WTC11 (cell line): ENCODE measurements around the gene ATP2B2. TPM values are rescaled to one million over a fixed set of nuclear protein-coding genes. Genes with fewer than 3 reads are reported as not detected.

ENCODE experiments used
- ATAC-seq: fragments of 200-7000 bp; cut with Tn5 transposase; 2 replicates; pipeline ENCODE4 v1.10.0; 2021; ENCODE audit warnings: mild to moderate bottlenecking, moderate library complexity
- CTCF ChIA-PET: fragments of 300-600 bp; sonication (Branson Sonifier 250); formaldehyde crosslinking; loops from one replicate; lab custom pipeline; 2021; ENCODE audit warnings: antibody characterized with exemption; lab: Charles Lee
- POLR2A ChIA-PET: fragments of 350-600 bp; sonication (Branson Sonifier 250); formaldehyde crosslinking; loops from one replicate; lab custom pipeline; 2021; ENCODE audit warnings: antibody characterized with exemption; lab: Charles Lee
- DNase-seq: peaks from one replicate; pipeline ENCODE4 v3.0.0; 2021; ENCODE audit warnings: low spot score
- H3K27ac Mint-ChIP-seq: 2 replicates; pipeline ENCODE4 v1.8.0; 2021; ENCODE audit warnings: mixed read lengths
- H3K27me3 Mint-ChIP-seq: 2 replicates; pipeline ENCODE4 v1.8.0; 2021; ENCODE audit warnings: low read depth, mild to moderate bottlenecking, moderate library complexity, mixed read lengths
- H3K36me3 Mint-ChIP-seq: 2 replicates; pipeline ENCODE4 v1.8.0; 2021; ENCODE audit warnings: mixed read lengths
- H3K4me1 Mint-ChIP-seq: 2 replicates; pipeline ENCODE4 v1.8.0; 2022; ENCODE audit warnings: mixed read lengths
- H3K4me3 Mint-ChIP-seq: 2 replicates; pipeline ENCODE4 v1.8.0; 2021; ENCODE audit warnings: mild to moderate bottlenecking, moderate library complexity, mixed read lengths
- H3K9me3 Mint-ChIP-seq: 2 replicates; pipeline ENCODE4 v1.8.0; 2021; ENCODE audit warnings: mixed read lengths
- ELF4 ChIP-seq: sonication (generic); formaldehyde crosslinking; IDR thresholded peaks from 2 replicates; pipeline ENCODE4 v1.8.1; 2022; ENCODE audit warnings: low read depth, mild to moderate bottlenecking, moderate library complexity, missing genetic modification reagents
- ESRRA ChIP-seq: sonication (generic); formaldehyde crosslinking; IDR thresholded peaks from 2 replicates; pipeline ENCODE4 v1.8.1; 2022; ENCODE audit warnings: mild to moderate bottlenecking, missing genetic modification reagents, borderline replicate concordance
- FOXK1 ChIP-seq: sonication (generic); formaldehyde crosslinking; IDR thresholded peaks from 2 replicates; pipeline ENCODE4 v1.8.0; 2022; ENCODE audit warnings: mild to moderate bottlenecking, moderate library complexity, missing genetic modification reagents
- FOXP1 ChIP-seq: sonication (generic); formaldehyde crosslinking; IDR thresholded peaks from 2 replicates; pipeline ENCODE4 v1.8.0; 2022; ENCODE audit warnings: missing genetic modification reagents, mild to moderate bottlenecking, moderate library complexity, borderline replicate concordance
- GRHL2 ChIP-seq: fragments of 250-450 bp; sonication (Bioruptor Pico); IDR thresholded peaks from 2 replicates; pipeline ENCODE4 v1.8.0; 2022; ENCODE audit warnings: mild to moderate bottlenecking, moderate library complexity; ENCODE audit not compliant: insufficient replicate concordance, severe bottlenecking
- GTF2I ChIP-seq: fragments of 250-450 bp; sonication (Bioruptor Pico); conservative IDR thresholded peaks from 2 replicates; pipeline ENCODE4 v1.4.0; 2021; ENCODE audit warnings: mild to moderate bottlenecking
- NFYB ChIP-seq: sonication (generic); formaldehyde crosslinking; conservative IDR thresholded peaks from 2 replicates; pipeline ENCODE4 v1.8.0; 2022; ENCODE audit warnings: low read depth, missing genetic modification reagents
- SOX15 ChIP-seq: fragments of 250-450 bp; sonication (Bioruptor Pico); IDR thresholded peaks from 2 replicates; pipeline ENCODE4 v1.9.0; 2021; ENCODE audit warnings: mild to moderate bottlenecking
- TP53 ChIP-seq: sonication (generic); formaldehyde crosslinking; IDR thresholded peaks from 2 replicates; pipeline ENCODE4 v1.8.1; 2023; ENCODE audit warnings: mild to moderate bottlenecking, missing genetic modification reagents
- ZBTB21 ChIP-seq: sonication (generic); formaldehyde crosslinking; IDR thresholded peaks from 2 replicates; pipeline ENCODE4 v1.8.1; 2023; ENCODE audit warnings: mild to moderate bottlenecking, missing genetic modification reagents, borderline replicate concordance
- ZNF317 ChIP-seq: sonication (generic); formaldehyde crosslinking; IDR thresholded peaks from 2 replicates; pipeline ENCODE4 v1.8.1; 2023; ENCODE audit warnings: low read depth, mild to moderate bottlenecking, moderate library complexity, missing genetic modification reagents, borderline replicate concordance
- ZNF416 ChIP-seq: fragments of 250-450 bp; sonication (Bioruptor Pico); IDR thresholded peaks from 2 replicates; pipeline ENCODE4 v1.9.0; 2021; ENCODE audit warnings: mild to moderate bottlenecking, inconsistent platforms
- ZNF671 ChIP-seq: fragments of 250-450 bp; sonication (Bioruptor Pico); IDR thresholded peaks from 2 replicates; pipeline ENCODE4 v1.8.0; 2021; ENCODE audit warnings: mild to moderate bottlenecking
- ZSCAN18 ChIP-seq: fragments of 250-450 bp; sonication (Bioruptor Pico); IDR thresholded peaks from 2 replicates; pipeline ENCODE4 v2.1.2; 2022; ENCODE audit warnings: mild to moderate bottlenecking, moderate library complexity
- total RNA-seq: library from RNA; stranded (reverse); gene quantifications from 3 replicates; pipeline ENCODE4 v1.2.3, GENCODE V29; 2021
- TF ChIP-seq, protein P1 (sequence below): sonication (generic); formaldehyde crosslinking; IDR thresholded peaks from 2 replicates; pipeline ENCODE4 v1.8.1; 2022; ENCODE audit warnings: missing genetic modification reagents, borderline replicate concordance
- TF ChIP-seq, protein P2 (sequence below): sonication (generic); formaldehyde crosslinking; IDR thresholded peaks from 2 replicates; pipeline ENCODE4 v1.8.0; 2023; ENCODE audit warnings: mild to moderate bottlenecking, missing genetic modification reagents

ATP2B2 gene
- total RNA-seq, 1 experiment from 2014 or later = 0.48 TPM

GRCh38 chr3:10495003-10495402 is 10.4 kb downstream of the ATP2B2 start (continued):
- TF ChIP-seq ZNF317 (CRISPR knock-in tag) (no peak), NFYB (CRISPR knock-in tag) (no peak), ZNF671 (no peak), ELF4 (no peak)
- TF ChIP-seq, protein P1, sequence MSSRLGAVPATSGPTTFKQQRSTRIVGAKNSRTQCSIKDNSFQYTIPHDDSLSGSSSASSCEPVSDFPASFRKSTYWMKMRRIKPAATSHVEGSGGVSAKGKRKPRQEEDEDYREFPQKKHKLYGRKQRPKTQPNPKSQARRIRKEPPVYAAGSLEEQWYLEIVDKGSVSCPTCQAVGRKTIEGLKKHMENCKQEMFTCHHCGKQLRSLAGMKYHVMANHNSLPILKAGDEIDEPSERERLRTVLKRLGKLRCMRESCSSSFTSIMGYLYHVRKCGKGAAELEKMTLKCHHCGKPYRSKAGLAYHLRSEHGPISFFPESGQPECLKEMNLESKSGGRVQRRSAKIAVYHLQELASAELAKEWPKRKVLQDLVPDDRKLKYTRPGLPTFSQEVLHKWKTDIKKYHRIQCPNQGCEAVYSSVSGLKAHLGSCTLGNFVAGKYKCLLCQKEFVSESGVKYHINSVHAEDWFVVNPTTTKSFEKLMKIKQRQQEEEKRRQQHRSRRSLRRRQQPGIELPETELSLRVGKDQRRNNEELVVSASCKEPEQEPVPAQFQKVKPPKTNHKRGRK (CRISPR knock-in tag) = no peak

DNA sequence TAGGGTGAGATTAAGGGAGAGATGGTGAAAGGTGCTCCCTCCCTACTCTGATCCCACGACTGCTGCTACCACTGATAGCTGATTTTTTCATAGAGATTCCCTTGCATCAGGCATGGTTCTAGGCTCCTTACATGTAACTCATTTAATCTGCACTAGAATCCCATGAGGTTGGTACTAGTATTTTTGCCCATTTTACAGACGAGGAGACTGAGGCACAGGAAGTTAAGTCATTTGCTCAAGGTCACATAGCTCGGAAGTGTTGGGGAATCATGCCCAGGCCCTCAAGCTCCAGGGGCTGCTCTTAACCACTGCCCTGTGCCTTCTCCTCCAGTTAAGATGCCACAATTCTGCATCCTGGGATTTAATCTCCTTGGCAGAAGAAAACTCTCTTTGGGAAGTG is 11.2 kb downstream of the ATP2B2 start:
- H3K27me3 Mint-ChIP-seq = no peaks in the 10 kb centered on the region
- TF ChIP-seq SOX15 (CRISPR knock-in tag) (no peak), ZNF317 (CRISPR knock-in tag) (no peak), GRHL2 (no peak), ZBTB21 (CRISPR knock-in tag) (no peak), ZSCAN18 (CRISPR knock-in tag) (no peak), ESRRA (no peak), GTF2I (CRISPR knock-in tag) (no peak)
- TF ChIP-seq, protein P2, sequence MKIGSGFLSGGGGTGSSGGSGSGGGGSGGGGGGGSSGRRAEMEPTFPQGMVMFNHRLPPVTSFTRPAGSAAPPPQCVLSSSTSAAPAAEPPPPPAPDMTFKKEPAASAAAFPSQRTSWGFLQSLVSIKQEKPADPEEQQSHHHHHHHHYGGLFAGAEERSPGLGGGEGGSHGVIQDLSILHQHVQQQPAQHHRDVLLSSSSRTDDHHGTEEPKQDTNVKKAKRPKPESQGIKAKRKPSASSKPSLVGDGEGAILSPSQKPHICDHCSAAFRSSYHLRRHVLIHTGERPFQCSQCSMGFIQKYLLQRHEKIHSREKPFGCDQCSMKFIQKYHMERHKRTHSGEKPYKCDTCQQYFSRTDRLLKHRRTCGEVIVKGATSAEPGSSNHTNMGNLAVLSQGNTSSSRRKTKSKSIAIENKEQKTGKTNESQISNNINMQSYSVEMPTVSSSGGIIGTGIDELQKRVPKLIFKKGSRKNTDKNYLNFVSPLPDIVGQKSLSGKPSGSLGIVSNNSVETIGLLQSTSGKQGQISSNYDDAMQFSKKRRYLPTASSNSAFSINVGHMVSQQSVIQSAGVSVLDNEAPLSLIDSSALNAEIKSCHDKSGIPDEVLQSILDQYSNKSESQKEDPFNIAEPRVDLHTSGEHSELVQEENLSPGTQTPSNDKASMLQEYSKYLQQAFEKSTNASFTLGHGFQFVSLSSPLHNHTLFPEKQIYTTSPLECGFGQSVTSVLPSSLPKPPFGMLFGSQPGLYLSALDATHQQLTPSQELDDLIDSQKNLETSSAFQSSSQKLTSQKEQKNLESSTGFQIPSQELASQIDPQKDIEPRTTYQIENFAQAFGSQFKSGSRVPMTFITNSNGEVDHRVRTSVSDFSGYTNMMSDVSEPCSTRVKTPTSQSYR (CRISPR knock-in tag) = no peak
- no peak for ATAC-seq
- H3K36me3 Mint-ChIP-seq = no peaks in the 10 kb centered on the region
- no peak for DNase-seq
- H3K9me3 Mint-ChIP-seq = no peaks in the 10 kb centered on the region
- no peak overlapping the region for H3K27ac Mint-ChIP-seq
- peaks cover 2% of the 10 kb centered on the region for H3K4me1 Mint-ChIP-seq
- no peak overlapping the region for H3K4me3 Mint-ChIP-seq
- ChIA-PET POLR2A (no interaction called here), CTCF (no interaction called here)

- ChIA-PET POLR2A (no interaction called here), CTCF (no interaction called here)
- no peak overlapping the region for H3K4me3 Mint-ChIP-seq
- H3K4me1 Mint-ChIP-seq = peaks cover 2% of the 10 kb centered on the region
- TF ChIP-seq FOXP1 (CRISPR knock-in tag) (no peak), TP53 (CRISPR knock-in tag) (no peak), ZNF416 (CRISPR knock-in tag) (no peak), FOXK1 (CRISPR knock-in tag) (no peak)
- TF ChIP-seq, protein P1 (CRISPR knock-in tag) = no peak
- no peak for ATAC-seq
- no peaks in the 10 kb centered on the region for H3K9me3 Mint-ChIP-seq
- H3K27me3 Mint-ChIP-seq = no peaks in the 10 kb centered on the region
- DNase-seq = no peak
- H3K27ac Mint-ChIP-seq = no peak overlapping the region
- H3K36me3 Mint-ChIP-seq = no peaks in the 10 kb centered on the region
These were observed 12.2 kb downstream of the ATP2B2 start for GRCh38 chr3:10493202-10493589.
